Transverse colon (tissue), 3 donors: ENCODE data around the gene RAB27B.

Experiments used
- EP300 ChIP-seq: sonication (generic); formaldehyde crosslinking; IDR thresholded peaks from one replicate; pipeline ENCODE4 v1.6.1; 2017; ENCODE audit warnings: antibody characterized with exemption, low read depth
- POLR2A ChIP-seq: fragments of 450-650 bp; IDR thresholded peaks from one replicate; pipeline ENCODE4 v1.6.1; 2016; ENCODE audit warnings: antibody characterized with exemption, mild to moderate bottlenecking, moderate library complexity
- TF ChIP-seq, protein P1 (sequence below), 5 experiments: fragments of 200-600 bp in 3 of 5; fragments of 450-650 bp in 2 of 5; sonication (generic) in 3 of 5; IDR thresholded peaks; 1 replicate in 2 of 5; 2 replicates in 3 of 5; pipeline ENCODE4 v1.5.1; 2016 to 2017; ENCODE audit warnings: antibody characterized with exemption in 5 of 5, inconsistent platforms in 3 of 5, mild to moderate bottlenecking in 2 of 5, moderate library complexity in 1 of 5

GRCh38 chr18:54849683-54850082 is 21.4 kb downstream of the RAB27B start:
- TF ChIP-seq POLR2A (no peak), EP300 (no peak)
- TF ChIP-seq, protein P1, sequence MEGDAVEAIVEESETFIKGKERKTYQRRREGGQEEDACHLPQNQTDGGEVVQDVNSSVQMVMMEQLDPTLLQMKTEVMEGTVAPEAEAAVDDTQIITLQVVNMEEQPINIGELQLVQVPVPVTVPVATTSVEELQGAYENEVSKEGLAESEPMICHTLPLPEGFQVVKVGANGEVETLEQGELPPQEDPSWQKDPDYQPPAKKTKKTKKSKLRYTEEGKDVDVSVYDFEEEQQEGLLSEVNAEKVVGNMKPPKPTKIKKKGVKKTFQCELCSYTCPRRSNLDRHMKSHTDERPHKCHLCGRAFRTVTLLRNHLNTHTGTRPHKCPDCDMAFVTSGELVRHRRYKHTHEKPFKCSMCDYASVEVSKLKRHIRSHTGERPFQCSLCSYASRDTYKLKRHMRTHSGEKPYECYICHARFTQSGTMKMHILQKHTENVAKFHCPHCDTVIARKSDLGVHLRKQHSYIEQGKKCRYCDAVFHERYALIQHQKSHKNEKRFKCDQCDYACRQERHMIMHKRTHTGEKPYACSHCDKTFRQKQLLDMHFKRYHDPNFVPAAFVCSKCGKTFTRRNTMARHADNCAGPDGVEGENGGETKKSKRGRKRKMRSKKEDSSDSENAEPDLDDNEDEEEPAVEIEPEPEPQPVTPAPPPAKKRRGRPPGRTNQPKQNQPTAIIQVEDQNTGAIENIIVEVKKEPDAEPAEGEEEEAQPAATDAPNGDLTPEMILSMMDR (IDR thresholded peaks at IDR 0.05) = no peak
